Right cardiac atrium (tissue), 5 donors: Measurements from ENCODE around the gene GDAP1L1. TPM values are rescaled to one million over a fixed set of nuclear protein-coding genes. Genes with fewer than 3 reads are reported as not detected.

Source experiments
- ATAC-seq, 2 donors: fragments of 200-7000 bp; cut with Tn5 transposase; one replicate each; pipeline versions ENCODE4 v1.8.0 to v1.9.1; 2020; ENCODE audit warnings: moderate library complexity in 2 of 2, mild to moderate bottlenecking in 1 of 2
- DNase-seq, 3 donors: peaks; one replicate each; pipeline ENCODE4 v3.0.0-alpha.2; 2020
- H3K27ac ChIP-seq: one replicate; pipeline ENCODE4 v1.5.1; 2013; ENCODE audit warnings: mild to moderate bottlenecking, low read length, control low read depth, moderate library complexity
- H3K27me3 ChIP-seq: one replicate; pipeline ENCODE4 v1.6.1; 2013; ENCODE audit not compliant: control insufficient read depth, insufficient read depth
- H3K4me1 ChIP-seq: one replicate; pipeline ENCODE4 v1.6.1; 2013; ENCODE audit warnings: low read length; ENCODE audit not compliant: control insufficient read depth, insufficient read depth
- H3K4me3 ChIP-seq: one replicate; pipeline ENCODE4 v1.5.1; 2013; ENCODE audit warnings: low read length, control low read depth
- H3K9me3 ChIP-seq: one replicate; pipeline ENCODE4 v1.6.1; 2013; ENCODE audit warnings: low read length; ENCODE audit not compliant: control insufficient read depth
- WGBS: extraction: QIAGEN DNeasy Blood & Tissue Kit; methylation state at CpG from one replicate; pipeline ENCODE4 v1.1.7; 2013; 5-methylcytosine and 5-hydroxymethylcytosine counted together
- intact Hi-C, 4 donors: fragments of 100-400 bp; cut with DNase I; formaldehyde crosslinking; loops; one replicate each; pipeline versions ENCODE4 v1.11.0 to v1.14.0; 2022 to 2023
- polyA plus RNA-seq: library from polyadenylated mRNA; stranded (reverse); fragments of 200-250 nt; gene quantifications from one replicate; pipeline ENCODE4 v1.2.3, GENCODE V29; 2013
- total RNA-seq, 4 donors: library from RNA; stranded (reverse); fragmentation: NEBNext Ultra II Directional; extraction: Animal tissue kit (Norgen Biotek cat#: 25700); gene quantifications; one replicate each; pipeline ENCODE4 v1.2.1, GENCODE V29; 2021
- donor health status: healthy with polysubstance abuse.
- donor health status: DM: no; HTN: yes; CAD: no.
- donor health status: DM: no; HTN: no; CAD: no.
- donor health status: DM: no; HTN: yes; CAD: no; lungs with severe emphysema.
- donor health status: DM: yes; HTN: yes; CAD: no.

The GDAP1L1 gene
- total and polyA plus RNA-seq, 5 donors = 0.17 to 2.8 (median 0.68) TPM

GRCh38 chr20:44208770-44209169 lies 38.3 kb upstream of the GDAP1L1 start:
- H3K4me1 ChIP-seq = peaks cover 2% of the 10 kb centered on the region
- 33% methylated on average over 7 of the region's 7 CpGs for WGBS
- intact Hi-C loops = no loop called here
- no peak for DNase-seq
- H3K4me3 ChIP-seq = peak overlapping the region; percentile 94
- H3K9me3 ChIP-seq = no peaks in the 10 kb centered on the region
- H3K27ac ChIP-seq = no peak overlapping the region
- ATAC-seq = no peak
- no peaks in the 10 kb centered on the region for H3K27me3 ChIP-seq

- Histone ChIP-seq H3K4me3 (peak overlapping the region; percentile 94), H3K9me3 (no peaks in the 10 kb centered on the region), H3K4me1 (peaks cover 2% of the 10 kb centered on the region), H3K27ac (peak overlapping the region; percentile 94), H3K27me3 (no peaks in the 10 kb centered on the region)
- ATAC-seq = peak; percentile 8 to 10
- intact Hi-C loops = loop anchor here (10.0 kb wide), 4 partner anchors 175 to 525 kb away; no protein-coding TSS in a partner anchor
- whole genome bisulfite sequencing = 1% methylated on average over 31 of the region's 31 CpGs
- no peak for DNase-seq
Measured at GRCh38 chr20:44209686-44210405, 37.3 kb upstream of the GDAP1L1 start.

DNA sequence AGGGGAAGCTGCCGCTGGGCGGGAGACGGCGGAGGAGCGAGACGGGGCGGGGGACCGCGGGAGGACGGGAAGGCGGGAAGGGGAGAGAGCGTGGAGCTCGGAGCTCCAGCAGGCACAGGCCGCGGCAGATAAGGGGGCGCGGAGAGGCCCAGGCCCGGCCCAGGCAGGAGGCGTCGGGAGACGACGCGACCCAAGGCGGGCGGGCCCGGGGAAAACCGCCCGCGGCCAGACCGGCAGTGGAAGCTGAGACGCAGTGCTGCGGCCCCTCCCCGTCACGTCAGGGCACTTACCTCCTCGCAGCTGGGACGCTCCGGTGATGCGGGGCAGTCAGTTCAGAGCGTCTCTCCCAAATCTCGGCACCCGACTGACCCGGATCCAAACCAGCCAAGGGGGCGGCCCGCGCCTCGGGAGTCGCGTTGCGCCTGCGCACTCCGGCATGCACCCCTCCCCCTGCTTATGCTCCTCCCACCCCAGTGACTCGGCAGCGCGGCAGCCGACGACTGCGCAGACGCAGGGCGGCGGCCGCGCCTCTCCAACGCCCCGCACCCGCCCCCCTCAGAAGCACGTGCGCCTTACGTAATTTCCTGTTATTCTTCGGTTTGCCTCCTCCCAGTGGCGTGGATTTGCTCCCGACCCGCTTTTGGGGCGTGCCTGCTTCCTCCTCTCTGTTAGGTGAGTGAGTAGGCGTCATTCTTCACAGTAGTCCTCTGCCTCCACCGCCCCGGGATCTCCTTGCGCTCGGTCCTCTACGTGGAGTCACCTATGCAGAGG lies 36.5 kb upstream of the GDAP1L1 start, which contains the start of gene OSER1:
OSER1 (minus strand) TSS at position 366 of the 771 bp plus-strand sequence. CDS start 3,814 bp downstream, outside the sequence.
- H3K9me3 ChIP-seq = no peaks in the 10 kb centered on the region
- H3K4me3 ChIP-seq = peak within 1 kb of the TSS; percentile 94
- no peaks in the 10 kb centered on the region for H3K27me3 ChIP-seq
- DNase-seq (peak; percentile 95 to 99 (median 98)), ATAC-seq (peak; percentile 94 to 95)
- under 1% methylated on average over 79 of the region's 79 CpGs for WGBS
- H3K4me1 ChIP-seq = peaks cover 2% of the 10 kb centered on the region
- intact Hi-C loops = loop anchor here (10.0 kb wide), 4 partner anchors 174 to 524 kb away; no protein-coding TSS in a partner anchor
- H3K27ac ChIP-seq = peak within 1 kb of the TSS; percentile 94

GRCh38 chr20:44211177-44212039 lies 35.7 kb upstream of the GDAP1L1 start:
- Histone ChIP-seq H3K4me3 (peak overlapping the region; percentile 74), H3K9me3 (no peaks in the 10 kb centered on the region), H3K27me3 (no peaks in the 10 kb centered on the region), H3K27ac (peak overlapping the region; percentile 87), H3K4me1 (peaks cover 2% of the 10 kb centered on the region)
- 8% methylated on average over 24 of the region's 24 CpGs for WGBS
- DNase-seq (peak in 2 of 3 donors; percentile 35 to 58), ATAC-seq (no peak)
- intact Hi-C loops = loop anchor here (10.0 kb wide), 4 partner anchors 173 to 523 kb away; no protein-coding TSS in a partner anchor

GRCh38 chr20:44212792-44213191 lies 34.3 kb upstream of the GDAP1L1 start:
- intact Hi-C loops = loop anchor here (10.0 kb wide), 4 partner anchors 172 to 522 kb away; no protein-coding TSS in a partner anchor
- WGBS = 78% methylated on average over 4 of the region's 4 CpGs
- no peak overlapping the region for H3K4me3 ChIP-seq
- ATAC-seq (no peak), DNase-seq (no peak)
- no peaks in the 10 kb centered on the region for H3K9me3 ChIP-seq
- H3K4me1 ChIP-seq = peaks cover 2% of the 10 kb centered on the region
- H3K27me3 ChIP-seq = no peaks in the 10 kb centered on the region
- H3K27ac ChIP-seq = no peak overlapping the region

- DNase-seq = peak; percentile 73 to 89 (median 82)
Measured at GRCh38 chr20:44215125-44215524, 32.0 kb upstream of the GDAP1L1 start.

GRCh38 chr20:44217342-44218092 lies 29.6 kb upstream of the GDAP1L1 start:
- Histone ChIP-seq H3K4me3 (peak overlapping the region; percentile 40), H3K4me1 (peaks cover 6% of the 10 kb centered on the region), H3K27ac (no peak overlapping the region), H3K27me3 (no peaks in the 10 kb centered on the region), H3K9me3 (no peaks in the 10 kb centered on the region)
- intact Hi-C loops = loop anchor here (1.0 to 10.0 kb wide), 8 partner anchors 93 to 517 kb away; partner anchors contain the start of gene FITM2 (in 3 of the 4)
- DNase-seq (peak; percentile 59 to 82 (median 77)), ATAC-seq (peak; percentile 66 to 77)
- 45% methylated on average over 11 of the region's 11 CpGs for WGBS

More at GRCh38 chr20:44215125-44215524, 32.0 kb upstream of the GDAP1L1 start:
- intact Hi-C loops = loop anchor here (2.0 to 10.0 kb wide), 7 partner anchors 96 to 520 kb away; partner anchors contain the start of gene FITM2 (in 1 of the 4)
- Histone ChIP-seq H3K27me3 (no peaks in the 10 kb centered on the region), H3K27ac (no peak overlapping the region), H3K9me3 (no peaks in the 10 kb centered on the region), H3K4me1 (peaks cover 6% of the 10 kb centered on the region), H3K4me3 (no peak overlapping the region)
- 50% methylated on average over 7 of the region's 7 CpGs for WGBS
- no peak for ATAC-seq

- intact Hi-C loops = loop anchor here (5.0 to 10.0 kb wide), 6 partner anchors 166 to 516 kb away; no protein-coding TSS in a partner anchor
- no peak overlapping the region for H3K4me3 ChIP-seq
- no peaks in the 10 kb centered on the region for H3K27me3 ChIP-seq
- 59% methylated on average over 4 of the region's 4 CpGs for WGBS
- DNase-seq = no peak
- H3K27ac ChIP-seq = no peak overlapping the region
- no peak for ATAC-seq
- H3K9me3 ChIP-seq = no peaks in the 10 kb centered on the region
- peaks cover 6% of the 10 kb centered on the region for H3K4me1 ChIP-seq
Measured at GRCh38 chr20:44218446-44218845, 28.7 kb upstream of the GDAP1L1 start.

DNA sequence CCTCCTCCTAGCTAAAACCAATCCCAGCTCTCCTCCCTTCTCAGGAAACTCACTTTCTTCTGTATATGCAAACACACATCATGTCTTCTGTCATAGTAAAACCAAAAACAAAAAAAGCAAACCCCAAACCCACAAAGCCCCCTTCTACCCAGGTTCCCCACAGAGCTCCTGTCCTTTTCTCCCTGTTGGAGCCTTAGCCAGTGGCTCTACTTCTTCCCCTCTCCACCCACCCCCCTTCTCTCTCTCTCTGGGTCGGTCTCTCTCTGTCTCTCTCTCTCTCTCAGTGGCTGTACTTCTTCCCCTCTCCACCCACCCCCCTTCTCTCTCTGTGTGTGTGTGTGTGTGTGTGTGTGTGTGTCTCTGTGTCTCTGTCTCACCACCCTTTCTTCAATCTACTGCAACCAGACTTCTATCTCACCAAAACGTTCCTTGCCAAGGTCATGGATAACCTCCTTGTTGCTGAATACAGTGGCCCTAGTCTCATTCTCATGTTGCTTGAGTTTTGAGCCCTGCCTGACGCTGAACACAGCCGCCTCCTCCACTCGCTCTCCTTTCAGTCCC lies 27.9 kb upstream of the GDAP1L1 start:
- no peak for DNase-seq
- H3K4me3 ChIP-seq = no peak overlapping the region
- H3K9me3 ChIP-seq = no peaks in the 10 kb centered on the region
- WGBS = 47% methylated on average over 5 of the region's 5 CpGs
- ATAC-seq = no peak
- peak overlapping the region; percentile 32 for H3K27ac ChIP-seq
- H3K4me1 ChIP-seq = peaks cover 6% of the 10 kb centered on the region
- no peaks in the 10 kb centered on the region for H3K27me3 ChIP-seq
- intact Hi-C loops = loop anchor here (5.0 to 10.0 kb wide), 6 partner anchors 166 to 516 kb away; no protein-coding TSS in a partner anchor
